Vagina (tissue), 2 donors: ENCODE results near the gene DKKL1. TPM values are rescaled to one million over a fixed set of nuclear protein-coding genes. Genes with fewer than 3 reads are reported as not detected.

ENCODE experiments used
- DNase-seq, 2 donors: peaks; one replicate each; pipeline ENCODE4 v3.0.0-alpha.2; 2017; ENCODE audit errors: extremely low spot score in 2 of 2
- H3K27ac ChIP-seq: fragments of 200-600 bp; sonication (generic); one replicate; pipeline ENCODE4 v1.5.1; 2019
- H3K27me3 ChIP-seq: fragments of 200-600 bp; sonication (generic); one replicate; pipeline ENCODE4 v1.5.1; 2019
- H3K36me3 ChIP-seq, 2 donors: fragments of 200-600 bp; sonication (generic); one replicate each; pipeline ENCODE4 v1.5.1; 2017 to 2019
- H3K4me1 ChIP-seq: fragments of 200-600 bp; sonication (generic); one replicate; pipeline ENCODE4 v1.5.1; 2019
- H3K4me3 ChIP-seq, 2 donors: fragments of 200-600 bp; sonication (generic); 1 replicate in 1 of 2; 2 replicates in 1 of 2; pipeline ENCODE4 v1.5.1; 2016 to 2019
- H3K9me3 ChIP-seq: fragments of 200-600 bp; sonication (generic); one replicate; pipeline ENCODE4 v1.5.1; 2019
- CTCF ChIP-seq, 3 experiments: fragments of 450-650 bp in 2 of 3; fragments of 200-600 bp in 1 of 3; sonication (generic) in 1 of 3; IDR thresholded peaks; one replicate each; pipeline ENCODE4 v1.5.1; 2017 to 2019; ENCODE audit warnings: antibody characterized with exemption in 3 of 3, mild to moderate bottlenecking in 2 of 3, moderate library complexity in 2 of 3
- POLR2A ChIP-seq, 2 donors: fragments of 450-650 bp; IDR thresholded peaks; one replicate each; pipeline ENCODE4 v1.6.1; 2017; ENCODE audit warnings: antibody characterized with exemption in 2 of 2, mild to moderate bottlenecking in 2 of 2, moderate library complexity in 2 of 2
- POLR2AphosphoS5 ChIP-seq, 2 donors: sonication (generic); formaldehyde crosslinking; IDR thresholded peaks; one replicate each; pipeline ENCODE4 v1.9.0; 2017; ENCODE audit warnings: antibody characterized with exemption in 2 of 2, mild to moderate bottlenecking in 2 of 2, low read depth in 1 of 2; ENCODE audit not compliant: insufficient read depth in 1 of 2
- intact Hi-C: fragments of 100-400 bp; cut with DNase I; formaldehyde crosslinking; loops from one replicate; pipeline ENCODE4 v1.15.1; 2023
- total RNA-seq: library from RNA; depleted of rRNA; stranded (reverse); fragments of >200 nt; gene quantifications from one replicate; pipeline ENCODE4 v1.2.3, GENCODE V29; 2016

DKKL1 gene
- total RNA-seq, 1 donor from 2014 or later = not detected

GRCh38 chr19:49423071-49423984, 59.7 kb downstream of the DKKL1 start, which contains the start of gene PTH2:
Gene PTH2, minus strand, starts transcription at chr19:49423441. Its CDS starts 102 bp downstream, at chr19:49423339.
- Histone ChIP-seq H3K27ac (no peak within 1 kb of the TSS), H3K36me3 (no peaks in the 10 kb centered on the region), H3K4me3 (peak within 1 kb of the TSS in 1 of 2 donors; percentile 6), H3K9me3 (no peaks in the 10 kb centered on the region), H3K27me3 (peaks cover 40% of the 10 kb centered on the region), H3K4me1 (peaks cover 35% of the 10 kb centered on the region)
- TF ChIP-seq CTCF (IDR thresholded peaks at IDR 0.05) (no peak), POLR2A (IDR thresholded peaks at IDR 0.05) (no peak), POLR2AphosphoS5 (IDR thresholded peaks at IDR 0.05; ENCODE audit: insufficient read depth in 1 of 2, low read depth in 1 of 2) (no peak)
- DNase-seq = no peak
- intact Hi-C loops = no loop called here

- intact Hi-C loops = no loop called here
- Histone ChIP-seq H3K4me3 (no peak overlapping the region), H3K36me3 (no peaks in the 10 kb centered on the region), H3K27ac (no peak overlapping the region), H3K27me3 (peaks cover 40% of the 10 kb centered on the region), H3K9me3 (no peaks in the 10 kb centered on the region), H3K4me1 (peaks cover 40% of the 10 kb centered on the region)
- TF ChIP-seq CTCF (IDR thresholded peaks at IDR 0.05) = no peak
- no peak for TF ChIP-seq POLR2A (IDR thresholded peaks at IDR 0.05)
- TF ChIP-seq POLR2AphosphoS5 (IDR thresholded peaks at IDR 0.05; ENCODE audit: insufficient read depth in 1 of 2, low read depth in 1 of 2) = no peak
- DNase-seq = no peak
Observed at GRCh38 chr19:49423985-49424303, 60.3 kb downstream of the DKKL1 start.

Other genes starting within 250 kb of the DKKL1 start
- gene LIN7B, start 249.5 kb upstream of the DKKL1 start, total RNA-seq = 23.8 TPM
- gene C19orf73, start 244.7 kb upstream of the DKKL1 start, total RNA-seq = not detected
- 4.7 TPM for gene PPFIA3, start 244.3 kb upstream of the DKKL1 start, total RNA-seq
- 0.25 TPM for gene HRC, start 208.5 kb upstream of the DKKL1 start, total RNA-seq
- gene TRPM4, start 206.1 kb upstream of the DKKL1 start, total RNA-seq = 22.8 TPM
- 2.5 TPM for gene SLC6A16, start 38.7 kb upstream of the DKKL1 start, total RNA-seq
- 22.1 TPM for gene CD37, start 28.5 kb upstream of the DKKL1 start, total RNA-seq
- gene TEAD2, start 1.5 kb upstream of the DKKL1 start, total RNA-seq = 20.4 TPM
- not detected for gene KASH5, start 24.4 kb downstream of the DKKL1 start, total RNA-seq
- not detected for gene PTH2, start 59.6 kb downstream of the DKKL1 start, total RNA-seq
- not detected for gene GFY, start 61.5 kb downstream of the DKKL1 start, total RNA-seq
- 0.74 TPM for gene SLC17A7, start 77.7 kb downstream of the DKKL1 start, total RNA-seq
- gene PIH1D1, start 87.9 kb downstream of the DKKL1 start, total RNA-seq = 96.3 TPM
- gene ALDH16A1, start 89.3 kb downstream of the DKKL1 start, total RNA-seq = 29.5 TPM
- gene FLT3LG, start 110.3 kb downstream of the DKKL1 start, total RNA-seq = 10.1 TPM
- 3,900 TPM for gene RPL13A, start 123.7 kb downstream of the DKKL1 start, total RNA-seq
- 4,897 TPM for gene RPS11, start 132.6 kb downstream of the DKKL1 start, total RNA-seq
- 166 TPM for gene FCGRT, start 148.8 kb downstream of the DKKL1 start, total RNA-seq
- 22.6 TPM for gene RCN3, start 164.1 kb downstream of the DKKL1 start, total RNA-seq
- 72.2 TPM for gene NOSIP, start 216.7 kb downstream of the DKKL1 start, total RNA-seq
- 5.4 TPM for gene PRRG2, start 217.4 kb downstream of the DKKL1 start, total RNA-seq
- gene PRR12, start 227.3 kb downstream of the DKKL1 start, total RNA-seq = 15.5 TPM